Stimulated activated naive CD4-positive, alpha-beta T cell (primary cell): ENCODE measurements around the gene THOP1.
A peak's percentile ranks its signal among the peaks of the same experiment; 100 is the strongest.
"Not testable (repeated sequence)": the region's sequence is repeated elsewhere in the genome, so short reads cannot be mapped to it uniquely, and the experiment has no call there.

ENCODE experiments used
- DNase-seq, 6 experiments: peaks; one replicate each; lab custom pipeline; 2025; lab: John Stamatoyannopoulos, UW

THOP1 gene

GRCh38 chr19:2782936-2783780 lies 2.1 kb upstream of the THOP1 start, which contains the start of gene SGTA:
TSS of gene SGTA (minus strand) at chr19:2783273. CDS start at chr19:2769068, 14,205 bp downstream.
- DNase-seq, result peak; percentile 85 to 95 (median 94)

GRCh38 chr19:2783781-2784145 lies 1.5 kb upstream of the THOP1 start:
- no peak for DNase-seq

GRCh38 chr19:2787115-2787514 lies 1.8 kb downstream of the THOP1 start:
- DNase-seq, result no peak

- no peak for DNase-seq
These were observed 2.9 kb downstream of the THOP1 start for GRCh38 chr19:2788237-2788636.

GRCh38 chr19:2790194-2790556 lies 4.9 kb downstream of the THOP1 start:
- no peak for DNase-seq

- DNase-seq, result no peak
These were observed 5.4 kb downstream of the THOP1 start for GRCh38 chr19:2790557-2791271.

- no peak for DNase-seq
These were observed 6.1 kb downstream of the THOP1 start for GRCh38 chr19:2791440-2791839.

GRCh38 chr19:2791876-2792275 lies 6.6 kb downstream of the THOP1 start:
- no peak for DNase-seq

GRCh38 chr19:2792666-2793065 lies 7.4 kb downstream of the THOP1 start:
- not testable (repeated sequence) for DNase-seq

GRCh38 chr19:2793126-2793525 lies 7.8 kb downstream of the THOP1 start:
- no peak for DNase-seq

GRCh38 chr19:2793577-2793976 lies 8.3 kb downstream of the THOP1 start:
- no peak for DNase-seq

GRCh38 chr19:2795827-2796658 lies 10.7 kb downstream of the THOP1 start:
- DNase-seq, result no peak

- no peak for DNase-seq
These were observed 11.5 kb downstream of the THOP1 start for GRCh38 chr19:2796659-2797266.

- no peak for DNase-seq
These were observed 12.0 kb downstream of the THOP1 start for GRCh38 chr19:2797280-2797679.

GRCh38 chr19:2798158-2798685 lies 12.9 kb downstream of the THOP1 start:
- DNase-seq, result no peak

- no peak for DNase-seq
These were observed 13.4 kb downstream of the THOP1 start for GRCh38 chr19:2798733-2799132.

- DNase-seq, result no peak
These were observed 14.1 kb downstream of the THOP1 start for GRCh38 chr19:2799273-2800020.

- DNase-seq, result no peak
These were observed 15.2 kb downstream of the THOP1 start for GRCh38 chr19:2800506-2800905.

- no peak for DNase-seq
These were observed 17.5 kb downstream of the THOP1 start for GRCh38 chr19:2802826-2803225.

GRCh38 chr19:2803486-2804155 lies 18.3 kb downstream of the THOP1 start:
- no peak for DNase-seq
